Measurements from ENCODE around the gene PRADC1. TPM values are rescaled to one million over a fixed set of nuclear protein-coding genes. Genes with fewer than 3 reads are reported as not detected.
"Not testable (repeated sequence)": the region's sequence is repeated elsewhere in the genome, so short reads cannot be mapped to it uniquely, and the experiment has no call there.

PRADC1 gene
- total RNA-seq = 9.3 and 10.4 TPM in 2 replicates

- intact Hi-C loops (cut with micrococcal nuclease) = loop anchor here (1.0 to 10.0 kb wide), 5 partner anchors 19 to 409 kb away; partner anchors contain the start of genes EXOC6B, FBXO41, SFXN5 and SMYD5
Measured at GRCh38 chr2:73233154-73233931, at the start of gene PRADC1. Gene PRADC1, minus strand, starts transcription at chr2:73233239. Its CDS starts 79 bp downstream, at chr2:73233160.

DNA sequence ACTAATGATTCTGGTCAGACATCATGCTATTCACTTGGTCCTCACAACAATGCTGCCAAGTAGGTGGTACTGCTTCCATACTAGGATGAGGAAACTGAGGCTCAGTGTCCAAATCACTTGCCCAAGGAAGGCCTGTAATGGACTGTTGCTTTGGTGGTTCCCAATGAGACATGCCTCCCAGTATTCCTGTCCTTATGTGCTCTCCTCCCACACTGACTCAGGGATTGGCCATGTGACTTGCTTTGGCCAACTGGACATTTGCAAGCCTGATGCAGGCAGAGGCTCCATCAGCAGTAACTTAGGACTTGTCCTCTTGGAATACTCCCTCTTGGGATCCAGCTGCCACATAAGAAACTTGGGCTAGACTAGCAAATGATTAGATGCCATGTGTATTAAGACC, 48.2 kb upstream of the PRADC1 start:
- intact Hi-C loops (cut with micrococcal nuclease) = no loop called here

GRCh38 chr2:73279852-73280251, 46.8 kb upstream of the PRADC1 start:
- intact Hi-C loops (cut with micrococcal nuclease) = no loop called here

DNA sequence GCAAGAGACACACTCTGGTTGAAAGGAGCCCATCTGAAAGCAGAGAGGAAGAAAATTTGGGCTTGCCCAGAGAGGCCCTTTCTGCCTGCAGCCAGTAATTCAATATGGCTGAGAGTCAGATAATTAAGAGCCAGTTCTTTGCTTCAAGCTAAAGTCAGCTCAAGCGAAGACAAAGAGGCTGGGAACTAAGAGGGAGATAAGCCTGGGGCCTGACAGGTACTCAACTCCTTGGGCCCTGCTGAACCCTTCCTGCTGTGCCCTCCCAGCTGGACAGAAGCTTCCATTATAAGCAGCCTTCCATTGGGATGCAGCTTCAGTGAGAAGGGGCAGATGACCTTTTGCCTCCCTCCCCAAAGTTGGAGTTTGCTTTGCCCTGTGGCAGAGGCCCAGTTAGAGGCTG, 39.2 kb upstream of the PRADC1 start:
- intact Hi-C loops (cut with micrococcal nuclease) = no loop called here

DNA sequence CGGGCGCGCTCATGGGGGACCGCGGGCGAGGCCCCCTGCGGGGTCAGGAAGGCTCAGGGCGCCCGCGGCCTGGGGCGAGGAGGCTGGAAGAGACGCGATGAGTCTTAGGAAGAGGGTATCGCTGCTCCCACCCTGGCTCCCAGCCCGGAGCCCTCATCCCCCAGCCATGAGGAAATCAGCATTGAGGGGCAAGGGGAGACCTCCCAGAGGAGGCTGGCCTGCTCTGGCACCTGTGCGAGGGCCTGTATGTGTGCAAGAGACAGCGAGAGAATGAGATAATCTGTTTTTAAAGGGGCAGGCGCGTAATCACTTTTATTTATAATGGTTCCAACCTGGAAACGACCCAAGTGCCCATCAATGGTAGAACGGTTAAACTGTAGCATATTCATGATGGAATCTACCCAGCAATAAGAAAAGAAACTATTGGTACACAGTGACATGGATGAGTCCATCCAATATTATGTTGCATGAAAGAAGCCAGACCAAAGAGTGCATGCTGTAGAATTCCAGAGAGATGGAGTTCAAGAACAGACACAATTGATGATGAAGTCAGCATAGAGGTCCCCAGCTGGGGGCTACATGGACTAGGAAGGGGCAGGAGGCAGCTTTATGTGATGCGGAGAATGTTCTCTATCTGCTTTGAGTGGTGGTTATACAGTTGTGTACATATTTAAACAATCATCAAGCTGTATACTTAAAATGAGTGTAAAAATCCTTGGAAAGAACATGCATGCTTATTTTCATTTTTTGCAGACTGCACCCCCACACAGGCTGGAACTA, 36.8 kb upstream of the PRADC1 start:
- intact Hi-C loops (cut with micrococcal nuclease) = loop anchor here (1.0 kb wide), 2 partner anchors 20 to 36 kb away; partner anchors contain the start of gene CCT7

- intact Hi-C loops (cut with micrococcal nuclease) = loop anchor here (1.0 kb wide), 2 partner anchors 21 to 35 kb away; partner anchors contain the start of gene CCT7
Measured at GRCh38 chr2:73268830-73269685, 36.0 kb upstream of the PRADC1 start.

DNA sequence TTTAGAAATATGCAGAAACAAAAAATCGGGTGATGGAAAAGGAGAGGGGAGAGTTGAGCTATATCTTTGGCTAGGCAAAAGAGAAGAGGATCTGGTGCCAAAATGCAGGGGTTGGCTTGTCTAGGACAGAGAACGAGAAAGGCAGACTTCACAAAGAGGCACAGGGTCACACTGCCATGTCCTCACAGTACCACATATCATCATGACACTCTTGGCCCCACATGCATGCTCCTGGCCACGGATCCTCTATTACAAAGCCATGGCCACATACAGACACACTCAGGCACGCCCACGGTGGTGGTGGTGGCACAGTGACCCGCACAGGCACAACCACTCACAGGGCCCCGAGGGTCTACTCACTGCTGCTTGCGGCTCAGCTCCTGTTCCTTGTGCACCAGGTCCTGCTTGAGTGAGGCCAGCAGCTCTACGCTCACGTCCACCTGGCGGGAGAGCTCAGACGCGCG, 35.4 kb upstream of the PRADC1 start:
- intact Hi-C loops (cut with micrococcal nuclease) = no loop called here

DNA sequence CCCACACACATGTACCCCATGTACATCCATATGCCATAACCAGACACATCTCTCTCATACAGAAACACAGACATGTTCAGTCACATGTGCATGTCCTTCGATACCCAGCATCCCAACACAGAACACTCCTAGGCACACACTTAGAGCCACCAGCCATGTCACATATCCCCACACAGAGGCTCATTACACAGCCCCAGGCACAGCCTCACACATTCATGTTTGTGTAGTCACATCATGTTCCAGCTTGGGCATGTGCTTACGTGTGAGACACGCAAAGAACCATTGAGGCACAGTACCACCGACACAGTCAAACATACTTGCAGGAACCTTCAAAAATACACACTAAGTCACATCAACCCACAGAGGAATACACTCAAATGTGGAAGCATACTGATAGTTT, 34.0 kb upstream of the PRADC1 start:
- intact Hi-C loops (cut with micrococcal nuclease) = no loop called here

DNA sequence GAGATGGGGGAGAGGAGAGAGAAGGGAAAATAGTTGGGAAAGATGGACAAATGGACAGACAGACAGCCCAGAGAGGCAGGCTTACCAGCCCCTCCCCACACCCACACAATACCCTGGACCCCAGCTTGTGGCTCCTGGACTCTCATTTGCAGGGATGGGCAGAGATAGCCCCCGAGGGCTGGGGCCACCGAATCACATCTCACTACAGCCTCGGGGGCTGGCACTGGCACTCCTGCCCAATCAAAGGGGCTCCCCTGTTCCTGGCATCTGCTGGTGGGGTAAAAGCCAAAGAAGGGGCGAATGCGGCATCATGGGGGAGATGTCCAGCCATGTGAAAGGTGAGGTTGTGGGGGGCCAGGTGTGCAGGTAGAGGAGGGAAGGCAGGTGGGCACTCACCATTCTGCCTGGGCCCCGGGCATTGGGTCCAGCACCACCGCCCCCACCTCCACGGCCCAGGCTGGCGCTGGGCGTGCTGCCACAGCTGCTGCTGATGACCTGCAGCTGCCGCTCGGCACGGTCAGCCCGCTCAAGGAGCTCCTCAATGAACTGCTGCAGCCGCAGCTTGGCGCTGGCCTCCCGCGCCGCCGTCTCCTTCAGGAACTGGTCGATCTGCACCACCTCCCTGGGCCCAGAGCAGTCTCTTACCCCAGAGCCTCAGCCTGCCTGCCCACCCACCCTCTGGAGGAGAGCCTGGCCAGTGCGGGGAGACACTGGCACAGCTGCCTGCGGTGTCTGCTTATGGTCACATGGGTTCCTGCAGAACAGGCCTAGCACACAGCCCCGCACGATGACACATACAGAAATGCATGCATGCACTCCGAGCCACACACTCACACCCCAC, 33.2 kb upstream of the PRADC1 start:
- intact Hi-C loops (cut with micrococcal nuclease) = no loop called here

DNA sequence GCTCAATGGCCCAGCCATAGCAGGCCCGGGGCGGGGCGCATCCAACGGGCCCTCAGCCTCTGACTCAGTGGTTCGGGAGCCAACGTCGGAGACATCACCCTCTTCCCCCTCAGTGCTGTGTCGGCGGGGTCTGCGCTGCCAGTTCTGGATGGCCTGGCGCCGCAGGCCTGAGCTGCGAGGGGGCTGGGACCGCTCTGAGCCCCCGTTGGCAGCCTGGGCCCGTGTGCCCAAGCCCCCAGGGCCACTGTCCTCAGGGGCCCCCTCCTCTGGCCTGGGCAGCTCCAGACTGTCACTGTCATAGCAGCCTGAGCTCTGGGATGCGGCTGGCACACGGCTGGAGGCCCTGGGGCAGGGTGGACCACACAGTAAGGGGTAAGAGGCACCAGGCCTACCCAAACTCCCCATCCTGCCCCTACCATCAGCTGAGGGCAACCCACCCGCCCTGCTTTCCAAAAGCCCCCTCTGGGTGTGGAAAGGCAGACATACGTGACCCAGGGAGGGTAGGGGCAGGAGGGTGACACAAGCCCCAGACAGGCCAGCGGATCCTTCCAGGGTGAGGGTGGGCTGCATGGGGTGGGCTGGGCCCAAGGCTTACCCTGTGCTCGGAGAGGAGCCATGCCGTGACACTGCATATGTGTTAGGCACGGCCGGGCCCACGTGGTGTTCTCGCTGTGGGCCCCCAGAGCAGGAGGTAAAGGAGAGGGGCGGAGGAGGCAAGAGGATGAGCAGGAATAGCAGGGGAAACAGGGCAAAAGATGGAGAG, 32.4 kb upstream of the PRADC1 start:
- intact Hi-C loops (cut with micrococcal nuclease) = no loop called here

- intact Hi-C loops (cut with micrococcal nuclease) = no loop called here
Measured at GRCh38 chr2:73264783-73265182, 31.7 kb upstream of the PRADC1 start.

DNA sequence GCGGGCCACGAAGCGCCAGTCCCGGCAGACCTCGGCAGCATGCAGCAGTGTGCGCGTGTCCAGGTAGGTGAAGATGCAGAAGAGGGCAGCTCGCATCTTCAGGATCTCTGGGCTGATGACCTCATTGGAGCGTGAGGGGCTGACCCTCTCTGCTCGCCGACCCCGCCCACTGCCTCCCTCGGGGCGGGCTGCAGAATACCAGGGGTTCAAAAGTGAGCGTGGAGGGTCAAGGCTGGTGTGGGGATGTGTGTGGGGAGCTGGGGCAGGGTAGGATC, 31.2 kb upstream of the PRADC1 start:
- intact Hi-C loops (cut with micrococcal nuclease) = no loop called here

- intact Hi-C loops (cut with micrococcal nuclease) = no loop called here
Measured at GRCh38 chr2:73263540-73264331, 30.7 kb upstream of the PRADC1 start.

DNA sequence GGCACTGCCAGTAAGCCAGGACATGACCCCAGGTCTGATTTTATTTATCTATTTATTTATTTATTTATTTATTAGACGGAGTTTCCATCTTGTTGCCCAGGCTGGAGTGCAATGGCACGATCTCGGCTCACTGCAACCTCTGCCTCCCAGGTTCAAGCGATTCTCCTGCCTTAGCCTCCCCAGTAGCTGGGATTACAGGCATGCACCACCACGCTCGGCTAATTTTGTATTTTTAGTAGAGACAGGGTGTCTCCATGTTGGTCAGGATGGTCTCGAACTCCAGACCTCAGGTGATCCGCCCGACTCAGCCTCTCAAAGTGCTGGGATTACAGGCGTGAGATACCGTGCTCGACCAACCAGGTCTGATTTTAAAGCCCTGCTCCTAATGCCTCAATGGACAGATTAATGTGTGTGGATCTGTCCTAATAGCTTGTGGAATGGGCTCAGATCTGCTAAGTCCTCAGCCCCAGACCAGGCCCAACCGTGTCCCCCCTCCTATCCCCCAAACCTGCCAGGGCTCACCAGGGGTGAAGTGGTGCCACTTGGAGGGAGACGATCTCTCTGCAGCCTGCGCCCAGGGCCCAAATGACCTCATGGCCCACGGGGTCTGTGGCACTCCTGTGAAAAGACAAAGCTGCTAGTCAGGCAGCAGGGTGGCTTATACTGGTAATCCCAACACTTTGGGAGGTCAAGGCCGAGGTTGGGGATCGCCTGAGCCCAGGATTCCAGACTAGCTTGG, 29.8 kb upstream of the PRADC1 start:
- intact Hi-C loops (cut with micrococcal nuclease) = not testable (repeated sequence)

GRCh38 chr2:73262108-73262651, 29.1 kb upstream of the PRADC1 start:
- intact Hi-C loops (cut with micrococcal nuclease) = no loop called here

- intact Hi-C loops (cut with micrococcal nuclease) = no loop called here
Measured at GRCh38 chr2:73260338-73260984, 27.4 kb upstream of the PRADC1 start.

- intact Hi-C loops (cut with micrococcal nuclease) = no loop called here
Measured at GRCh38 chr2:73259704-73260337, 26.8 kb upstream of the PRADC1 start.
